ENCODE measurements around the gene CYB5B.
A peak's percentile ranks its signal among the peaks of the same experiment; 100 is the strongest.

Gene CYB5B

GRCh38 chr16:69424053-69424934, at the start of gene CYB5B:
TSS of gene CYB5B (plus strand) at chr16:69424619. CDS start at chr16:69424684, 65 bp downstream.
- peak within 1 kb of the TSS; percentile 65 for H3K27ac ChIP-seq
- no peak for TF ChIP-seq CTCF (IDR thresholded peaks at IDR 0.05; ENCODE audit: low read depth, low read length)
- peaks cover 26% of the 10 kb centered on the region for H3K36me3 ChIP-seq

GRCh38 chr16:69376393-69377059, 47.9 kb upstream of the CYB5B start:
- TF ChIP-seq CTCF (IDR thresholded peaks at IDR 0.05; ENCODE audit: low read depth, low read length), result no peak
- no peak overlapping the region for H3K27ac ChIP-seq
- DNase-seq, result no peak
- H3K9me3 ChIP-seq (ENCODE audit: severe bottlenecking), result no peaks in the 10 kb centered on the region
- no peak overlapping the region for H3K4me3 ChIP-seq (ENCODE audit: low read depth, low read length)
- peaks cover 45% of the 10 kb centered on the region for H3K36me3 ChIP-seq
- no peaks in the 10 kb centered on the region for H3K27me3 ChIP-seq (ENCODE audit: insufficient read depth, low read depth, severe bottlenecking)

More at GRCh38 chr16:69424053-69424934, at the start of gene CYB5B:
- peak; percentile 96 for DNase-seq
- no peaks in the 10 kb centered on the region for H3K27me3 ChIP-seq (ENCODE audit: insufficient read depth, low read depth, severe bottlenecking)
- H3K4me3 ChIP-seq (ENCODE audit: low read depth, low read length), result peak within 1 kb of the TSS; percentile 61
- H3K9me3 ChIP-seq (ENCODE audit: severe bottlenecking), result no peaks in the 10 kb centered on the region

- TF ChIP-seq CTCF (IDR thresholded peaks at IDR 0.05; ENCODE audit: low read depth, low read length), result no peak
- no peaks in the 10 kb centered on the region for H3K27me3 ChIP-seq (ENCODE audit: insufficient read depth, low read depth, severe bottlenecking)
Measured at GRCh38 chr16:69378036-69378435, 46.4 kb upstream of the CYB5B start.

DNA sequence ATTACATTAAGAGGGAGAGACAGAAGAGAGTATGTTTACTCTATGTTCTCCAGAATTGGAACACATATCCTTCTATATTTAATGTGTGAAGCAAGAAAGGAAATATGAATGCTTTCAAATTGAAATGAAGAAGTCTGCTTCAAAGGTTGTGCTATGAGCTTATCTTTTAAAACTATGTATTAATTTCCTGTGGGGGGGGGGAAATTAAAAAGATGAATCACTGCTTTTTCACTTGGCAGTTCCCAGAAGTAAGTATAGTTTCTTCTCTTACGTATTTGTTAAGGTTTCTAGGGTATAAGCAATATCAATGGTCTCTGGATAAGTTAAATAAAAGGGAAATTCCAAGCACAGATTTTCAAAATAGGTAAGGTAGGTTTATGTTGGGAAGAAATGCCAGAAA, 45.7 kb upstream of the CYB5B start:
- Histone ChIP-seq H3K4me3 (ENCODE audit: low read depth, low read length) (no peak overlapping the region), H3K27ac (no peak overlapping the region), H3K9me3 (ENCODE audit: severe bottlenecking) (no peaks in the 10 kb centered on the region), H3K27me3 (ENCODE audit: insufficient read depth, low read depth, severe bottlenecking) (no peaks in the 10 kb centered on the region), H3K36me3 (peaks cover 53% of the 10 kb centered on the region)
- no peak for TF ChIP-seq CTCF (IDR thresholded peaks at IDR 0.05; ENCODE audit: low read depth, low read length)
- no peak for DNase-seq

More at GRCh38 chr16:69378036-69378435, 46.4 kb upstream of the CYB5B start:
- no peak overlapping the region for H3K4me3 ChIP-seq (ENCODE audit: low read depth, low read length)
- H3K27ac ChIP-seq, result no peak overlapping the region
- H3K36me3 ChIP-seq, result peaks cover 50% of the 10 kb centered on the region
- no peak for DNase-seq
- no peaks in the 10 kb centered on the region for H3K9me3 ChIP-seq (ENCODE audit: severe bottlenecking)

GRCh38 chr16:69381231-69381630, 43.2 kb upstream of the CYB5B start:
- H3K4me3 ChIP-seq (ENCODE audit: low read depth, low read length), result no peak overlapping the region
- H3K27ac ChIP-seq, result no peak overlapping the region
- DNase-seq, result no peak
- peaks cover 60% of the 10 kb centered on the region for H3K36me3 ChIP-seq
- no peaks in the 10 kb centered on the region for H3K27me3 ChIP-seq (ENCODE audit: insufficient read depth, low read depth, severe bottlenecking)
- H3K9me3 ChIP-seq (ENCODE audit: severe bottlenecking), result no peaks in the 10 kb centered on the region
- TF ChIP-seq CTCF (IDR thresholded peaks at IDR 0.05; ENCODE audit: low read depth, low read length), result no peak

Measured in WERI-Rb-1 (cell line).